K562 (cell line): ENCODE results near the gene FAM167B. TPM values are rescaled to one million over a fixed set of nuclear protein-coding genes. Genes with fewer than 3 reads are reported as not detected.
A peak's percentile ranks its signal among the peaks of the same experiment; 100 is the strongest.

ENCODE experiments used
- ATAC-seq: fragments of 200-7000 bp; cut with Tn5 transposase; 3 replicates; pipeline ENCODE4 v1.9.1; 2020; ENCODE audit warnings: moderate library complexity
- BruUV-seq: library from RNA; stranded (reverse); fragments of 400-500 nt; replicated peaks from 2 replicates; lab custom pipeline; 2021; lab: Mats Ljungman, UMichigan
- CTCF ChIA-PET: fragments of 300-600 bp; formaldehyde crosslinking; extraction: SDS; loops from one replicate; lab custom pipeline; 2021; ENCODE audit warnings: low intra/inter-chr PET ratio; lab: Yijun Ruan, JAX
- POLR2A ChIA-PET: fragments of 300-600, 350-650 bp; sonication (Branson Sonifier 250); formaldehyde crosslinking; extraction: SDS; loops from one replicate; lab custom pipeline; 2021; ENCODE audit warnings: antibody characterized with exemption, inconsistent platforms; lab: Yijun Ruan, JAX
- DNase-seq, 4 experiments: peaks; one replicate each; pipeline versions ENCODE4 v3.0.0 to v3.0.0-alpha.2; 2011 to 2018; ENCODE audit warnings: low spot score in 3 of 4, mixed read lengths in 3 of 4; ENCODE audit errors: extremely low read depth in 1 of 4
- FAIRE-seq: peaks from 2 replicates; lab custom pipeline; 2011; peaks lifted over from hg19 to GRCh38; lab: Jason Lieb, UNC
- H2AFZ ChIP-seq: 2 replicates; pipeline ENCODE4 v1.6.0; 2011; ENCODE audit warnings: low read depth, low read length, control low read depth, inconsistent platforms
- H3K27ac ChIP-seq: fragments of 200-600 bp; 3 replicates; pipeline ENCODE4 v1.8.0; 2011; ENCODE audit warnings: low read depth, mild to moderate bottlenecking, control low read depth, inconsistent platforms, low read length, moderate library complexity, mixed read lengths; ENCODE audit errors: extremely low read depth
- H3K27me3 ChIP-seq, 2 experiments: fragments of 300-600 bp in 1 of 2; 2 replicates in 1 of 2; 3 replicates in 1 of 2; pipeline versions ENCODE4 v1.6.0 to v1.8.0; 2011; ENCODE audit warnings: inconsistent platforms in 2 of 2, low read length in 2 of 2, mild to moderate bottlenecking in 1 of 2, mixed read lengths in 1 of 2, moderate library complexity in 1 of 2; ENCODE audit not compliant: control insufficient read depth in 2 of 2, insufficient read depth in 2 of 2
- H3K36me3 ChIP-seq: fragments of 300-600 bp; 3 replicates; pipeline ENCODE4 v1.8.0; 2011; ENCODE audit warnings: mild to moderate bottlenecking, low read length, inconsistent platforms; ENCODE audit not compliant: control insufficient read depth, insufficient read depth
- H3K4me1 ChIP-seq, 2 experiments: fragments of 200-600 bp in 1 of 2; replicated peaks in 1 of 2; 2 replicates in 1 of 2; 3 replicates in 1 of 2; pipeline versions ENCODE4 v1.5.1 to v1.8.0; 2011; ENCODE audit warnings: inconsistent platforms in 2 of 2, low read length in 2 of 2, mild to moderate bottlenecking in 1 of 2, mixed read lengths in 1 of 2, moderate library complexity in 1 of 2; ENCODE audit not compliant: control insufficient read depth in 2 of 2, insufficient read depth in 2 of 2
- H3K4me2 ChIP-seq: 2 replicates; pipeline ENCODE4 v1.6.1; 2011; ENCODE audit warnings: low read length, control low read depth, inconsistent platforms, mixed read lengths; ENCODE audit not compliant: insufficient read depth
- H3K4me3 ChIP-seq: fragments of 200-600 bp; sonication (generic), shearing (Covaris generic); 2 replicates; pipeline ENCODE4 v1.5.1; 2016; ENCODE audit warnings: control low read depth, inconsistent platforms
- H3K79me2 ChIP-seq: fragments of 200-600 bp; 3 replicates; pipeline ENCODE4 v1.8.0; 2011; ENCODE audit warnings: low read length, inconsistent platforms; ENCODE audit not compliant: control insufficient read depth, insufficient read depth
- H3K9ac ChIP-seq, 2 experiments: 2 replicates each; pipeline versions ENCODE4 v1.6.0 to v1.6.1; 2011; ENCODE audit warnings: low read depth in 2 of 2, low read length in 2 of 2, control low read depth in 1 of 2, inconsistent platforms in 1 of 2, mild to moderate bottlenecking in 1 of 2, mixed read lengths in 1 of 2; ENCODE audit not compliant: insufficient read depth in 1 of 2
- H3K9me1 ChIP-seq: one replicate; pipeline ENCODE4 v1.6.0; 2011; ENCODE audit warnings: inconsistent platforms, mild to moderate bottlenecking, low read length, moderate library complexity; ENCODE audit not compliant: control insufficient read depth, insufficient read depth
- H3K9me3 ChIP-seq: replicated peaks from 2 replicates; pipeline ENCODE4 v1.5.1; 2011; ENCODE audit warnings: low read depth, low read length, inconsistent platforms; ENCODE audit not compliant: control insufficient read depth, insufficient read depth
- H4K20me1 ChIP-seq: replicated peaks from 2 replicates; pipeline ENCODE4 v1.6.1; 2011; ENCODE audit warnings: low read length, inconsistent platforms, mixed read lengths; ENCODE audit not compliant: control insufficient read depth, insufficient read depth
- BCL6 ChIP-seq: fragments of 250-450 bp; sonication (Bioruptor Pico); IDR thresholded peaks from 2 replicates; pipeline ENCODE4 v1.4.0; 2020
- CBFA2T3 ChIP-seq: fragments of 450-650 bp; IDR thresholded peaks from 2 replicates; pipeline ENCODE4 v1.6.1; 2017
- CBFB ChIP-seq: sonication (generic); formaldehyde crosslinking; IDR thresholded peaks from 2 replicates; pipeline ENCODE4 v1.4.0; 2020; ENCODE audit warnings: mild to moderate bottlenecking, missing genetic modification reagents
- CHCHD3 ChIP-seq: fragments of 250-450 bp; sonication (Bioruptor Pico); IDR thresholded peaks from 2 replicates; pipeline ENCODE4 v2.1.2; 2022; ENCODE audit warnings: mild to moderate bottlenecking
- ELF4 ChIP-seq: fragments of 450-650 bp; formaldehyde crosslinking; IDR thresholded peaks from 2 replicates; pipeline ENCODE4 v1.4.0; 2022; ENCODE audit warnings: missing genetic modification characterization
- HDAC1 ChIP-seq, 2 experiments: fragments of 450-650 bp; IDR thresholded peaks; 2 replicates each; pipeline ENCODE4 v1.6.1; 2016 to 2017; ENCODE audit warnings: inconsistent platforms in 1 of 2, mild to moderate bottlenecking in 1 of 2, moderate library complexity in 1 of 2
- IRF1 ChIP-seq: sonication (generic); formaldehyde crosslinking; IDR thresholded peaks from 2 replicates; pipeline ENCODE4 v1.8.0; 2022; ENCODE audit warnings: missing genetic modification reagents, mild to moderate bottlenecking, borderline replicate concordance
- NUFIP1 ChIP-seq: fragments of 450-650 bp; IDR thresholded peaks from 2 replicates; pipeline ENCODE4 v1.6.1; 2018; ENCODE audit not compliant: partially characterized antibody
- PRMT5 ChIP-seq: sonication (generic); formaldehyde crosslinking; IDR thresholded peaks from 2 replicates; pipeline ENCODE4 v1.5.0; 2020; ENCODE audit warnings: missing genetic modification reagents
- PTBP1 ChIP-seq: fragments of 200-400 bp; formaldehyde crosslinking; IDR thresholded peaks from 2 replicates; pipeline ENCODE4 v1.6.1; 2017; ENCODE audit warnings: low read depth, low read length
- TBP ChIP-seq: optimal IDR thresholded peaks from 2 replicates; pipeline ENCODE3; 2011; ENCODE audit warnings: low read depth, low read length, improper control_type of control experiment
- ZNF124 ChIP-seq: sonication (generic); formaldehyde crosslinking; IDR thresholded peaks from 2 replicates; pipeline ENCODE4 v1.8.1; 2022; ENCODE audit warnings: missing genetic modification reagents
- ZNF518B ChIP-seq: fragments of 250-450 bp; sonication (Bioruptor Pico); IDR thresholded peaks from 2 replicates; pipeline ENCODE4 v1.5.0; 2021; ENCODE audit warnings: mild to moderate bottlenecking, moderate library complexity
- ZNF830 ChIP-seq: fragments of 250-450 bp; sonication (Bioruptor Pico); IDR thresholded peaks from 2 replicates; pipeline ENCODE4 v1.5.0; 2021; ENCODE audit warnings: mild to moderate bottlenecking
- WGBS: fragments of 100-300 bp; shearing (Covaris generic); methylation state at CpG from one replicate; pipeline ENCODE4 v1.1.6; 2016; ENCODE audit warnings: low coverage, mixed read lengths; ENCODE audit not compliant: insufficient coverage; ENCODE audit errors: missing lambda C conversion rate; 5-methylcytosine and 5-hydroxymethylcytosine counted together
- in situ Hi-C: fragments of 300-500 bp; cut with MboI; formaldehyde crosslinking; loops from 4 replicates; pipeline ENCODE4 v1.15.0; 2018; ENCODE audit warnings: inconsistent platforms, mixed read lengths
- intact Hi-C: fragments of 100-400 bp; cut with micrococcal nuclease; formaldehyde crosslinking; loops from 2 replicates; pipeline ENCODE4 v1.14.2; 2022
- polyA plus RNA-seq, 8 experiments: library from polyadenylated mRNA; depleted of rRNA in 4 of 8; stranded (reverse) in 5 of 8; unstranded in 3 of 8; fragments of >200 nt; fragmentation: Nextera tagmentation in 2 of 8; fragmentation: Illumina TruSeq in 1 of 8; extraction: Ambion mirVana in 2 of 8; extraction: Trizol in 1 of 8; gene quantifications; 2 replicates each; pipeline versions ENCODE4 v1.2.1 to v1.2.3, GENCODE V29; 2011 to 2014; ENCODE audit warnings: inconsistent platforms in 1 of 8, missing spikeins in 1 of 8
- total RNA-seq, 7 experiments: library from RNA; depleted of rRNA in 6 of 7; stranded (reverse); fragments of >200 nt in 6 of 7; fragmentation: Illumina TruSeq in 2 of 7; extraction: Trizol in 2 of 7; gene quantifications; 2 replicates each; pipeline versions ENCODE4 v1.2.1 to v1.2.3, GENCODE V29; 2011 to 2021; ENCODE audit warnings: low replicate concordance in 1 of 7

Gene FAM167B
- total and polyA plus RNA-seq, 9 of the 15 experiments (the other 6 are each of a cell fraction or from before 2014, with no cell fraction given): not detected

- H3K9me3 ChIP-seq: no peaks in the 10 kb centered on the region
- POLR2A ChIA-PET: interaction anchor here (0.8 to 1.9 kb wide), 10 partner anchors 8 to 90 kb away, joined by 3 to 9 read pairs (median 4); partner anchors contain the start of gene IQCC
- H3K4me1 ChIP-seq: peaks cover 29 to 33% of the 10 kb centered on the region in 2 experiments; a peak in 4 of 5 replicates
- in situ Hi-C loops (no loop called here), intact Hi-C loops (loop anchor here (5.0 kb wide), 1 partner anchor 40 kb away; the partner anchor contains the start of genes DCDC2B and IQCC)
- H3K27ac ChIP-seq: no peak overlapping the region
- TF ChIP-seq ELF4 (CRISPR knock-in tag) (no peak), ZNF830 (CRISPR knock-in tag) (0 out of 2 replicates have a peak, but pooled peaks have one; percentile 38), PTBP1 (0 out of 2 replicates have a peak, but pooled peaks have one; percentile 26), BCL6 (CRISPR knock-in tag) (no peak), HDAC1 (IDR thresholded peaks at IDR 0.05) (no peak), CBFB (CRISPR knock-in tag) (0 out of 2 replicates have a peak, but pooled peaks have one; percentile 24), CHCHD3 (CRISPR knock-in tag) (no peak), ZNF124 (CRISPR knock-in tag) (no peak), NUFIP1 (no peak), CBFA2T3 (peak; percentile 34; the same call in 1 of the 2 replicates), ZNF518B (no peak), PRMT5 (CRISPR knock-in tag) (no peak), IRF1 (CRISPR knock-in tag) (no peak), TBP (no peak)
- ATAC-seq (0 out of 3 replicates have a peak, but pooled peaks have one; percentile 2), FAIRE-seq (no peak), DNase-seq (no peak)
- WGBS: 66% methylated on average over 12 of the region's 12 CpGs
- no peaks in the 10 kb centered on the region for H3K79me2 ChIP-seq
- BruUV-seq: no TSS peak
- no peak overlapping the region for H3K4me3 ChIP-seq
- CTCF ChIA-PET: interaction anchor here (1.4 kb wide), 1 partner anchor 31 kb away, joined by 8 read pairs; no protein-coding TSS in a partner anchor
- no peaks in the 10 kb centered on the region for H3K9me1 ChIP-seq
- H2AFZ ChIP-seq: peak overlapping the region; percentile 99
- no peaks in the 10 kb centered on the region for H3K36me3 ChIP-seq
- H3K4me2 ChIP-seq: no peak overlapping the region
- H3K27me3 ChIP-seq: no peaks in the 10 kb centered on the region
- peak overlapping the region in 1 of 2 experiments; percentile 49; a peak in 2 of 4 replicates for H3K9ac ChIP-seq
- no peaks in the 10 kb centered on the region for H4K20me1 ChIP-seq
Observed at GRCh38 chr1:32247452-32247851, 430 bp downstream of the FAM167B start.
